ENCODE measurements around the gene CLCNKA.
"Not testable (repeated sequence)": the region's sequence is repeated elsewhere in the genome, so short reads cannot be mapped to it uniquely, and the experiment has no call there.

CLCNKA gene
- long read RNA-seq, donor 1: 0 reads
- long read RNA-seq, donor 2, partial matches to known transcripts: 0 of 1 reads
- long read RNA-seq, donor 2, other reads (novel, unspliced or antisense): 0 of 1 reads
- long read RNA-seq, donor 3: 0 reads
- long read RNA-seq, donor 4: 0 reads
- long read RNA-seq, donor 5: 0 reads
- long read RNA-seq, donor 6: 0 reads
- long read RNA-seq, donor 7: 0 reads
- long read RNA-seq, donor 8: 0 reads

DNA sequence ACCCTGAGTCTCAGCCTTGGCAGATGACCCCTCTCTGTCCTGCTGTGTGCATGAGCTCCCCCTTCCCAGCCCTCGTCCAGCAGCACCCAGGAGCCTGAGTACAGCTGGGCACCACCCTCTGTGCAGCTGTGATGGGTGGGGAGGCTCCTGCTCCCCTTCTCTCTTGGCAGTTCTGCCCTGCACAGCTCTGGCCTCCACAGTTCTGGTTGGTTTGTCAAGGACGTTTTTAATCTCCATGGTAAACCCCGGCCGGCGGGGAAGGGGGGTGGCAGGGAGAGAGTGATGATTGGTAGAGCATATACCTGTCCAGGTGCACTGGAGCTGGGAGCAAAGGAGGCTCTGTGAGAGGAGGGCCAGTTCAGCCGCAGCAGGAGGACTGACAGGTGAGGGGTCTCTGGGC is at the start of gene CLCNKA:
Gene CLCNKA (plus strand): TSS at position 356 of the 400 bp plus-strand sequence. CDS start 584 bp downstream, outside the sequence.
- DNase-seq: peak; percentile 39

DNA sequence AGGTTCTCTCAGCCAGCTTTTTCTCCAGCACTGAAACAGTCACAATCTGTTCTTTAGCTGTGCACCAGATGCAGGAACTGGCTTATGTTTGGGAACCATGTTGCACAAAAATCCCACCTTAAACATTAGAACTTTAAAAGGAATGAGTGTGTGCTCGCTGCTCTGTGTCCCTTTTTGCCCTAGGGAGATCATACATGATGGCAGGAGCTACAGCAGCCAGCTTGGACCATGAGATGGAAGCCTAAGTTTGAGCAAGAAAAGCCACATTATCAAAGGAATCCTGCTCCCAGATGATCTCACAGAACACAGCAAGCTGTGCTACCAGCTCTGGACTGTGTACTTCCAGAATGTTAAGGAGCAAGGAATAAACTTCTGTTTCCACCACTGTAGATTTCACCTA is 49.4 kb upstream of the CLCNKA start:
- DNase-seq: no peak

DNA sequence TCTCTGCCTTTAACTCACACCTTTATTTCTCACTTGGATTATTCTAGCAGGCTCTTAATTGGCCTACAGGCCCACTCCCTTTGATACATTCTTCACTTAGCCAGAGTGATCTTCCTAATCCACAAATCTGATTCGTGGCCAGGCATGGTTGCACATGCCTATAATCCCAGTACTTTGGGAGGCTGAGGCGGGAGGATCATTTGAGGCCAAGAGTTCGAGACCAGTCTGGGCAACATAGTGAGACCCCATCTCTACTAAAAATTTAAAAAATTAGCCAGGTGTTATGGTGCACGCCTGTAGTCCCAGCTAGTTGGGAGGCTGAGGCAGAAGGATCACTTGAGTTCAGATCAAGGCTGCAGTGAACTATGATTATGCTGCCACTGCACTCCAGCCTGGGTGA is 48.1 kb upstream of the CLCNKA start:
- no peak for DNase-seq

DNA sequence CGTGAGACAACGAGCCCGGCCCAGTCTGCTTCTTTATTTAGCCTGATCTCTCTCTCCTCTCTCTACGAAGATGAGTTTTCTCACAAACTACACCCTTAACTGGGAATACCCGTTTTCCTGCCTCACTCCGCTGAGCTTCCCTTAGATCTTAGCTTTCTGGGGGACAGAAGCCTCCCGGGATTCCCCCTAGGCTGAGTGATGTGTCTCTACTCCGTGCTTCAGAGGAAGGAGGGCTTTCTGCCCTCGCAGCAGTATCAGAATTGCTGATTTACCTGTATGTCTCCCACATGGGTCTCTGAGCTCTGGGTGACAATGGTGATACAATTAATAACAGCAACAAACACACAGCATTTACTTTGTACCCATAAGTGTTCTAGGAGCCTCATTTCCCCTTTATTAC is 47.0 kb upstream of the CLCNKA start:
- no peak for DNase-seq

DNA sequence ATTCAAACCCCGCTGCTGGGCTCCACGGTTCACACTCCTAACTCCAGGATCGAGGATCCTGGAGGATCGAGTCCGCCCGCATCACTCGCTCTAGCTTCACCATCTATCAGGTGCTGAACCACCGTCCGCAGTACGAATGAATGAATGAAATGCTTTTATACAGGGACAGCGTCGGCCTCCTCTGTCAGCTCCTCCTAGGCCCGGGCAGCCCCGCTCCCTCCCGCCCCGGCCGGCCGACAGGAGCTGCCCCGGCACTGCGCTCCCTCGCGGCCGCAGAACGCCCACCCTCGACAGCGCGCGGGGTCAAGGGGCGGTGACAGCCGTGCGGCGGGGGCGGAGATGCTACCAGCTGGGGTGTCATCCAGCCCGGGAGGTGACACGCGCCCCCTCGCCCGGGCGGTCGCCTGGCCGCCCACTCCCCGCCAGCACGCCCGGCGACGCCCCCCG is 46.5 kb upstream of the CLCNKA start:
- peak; percentile 58 for DNase-seq

DNA sequence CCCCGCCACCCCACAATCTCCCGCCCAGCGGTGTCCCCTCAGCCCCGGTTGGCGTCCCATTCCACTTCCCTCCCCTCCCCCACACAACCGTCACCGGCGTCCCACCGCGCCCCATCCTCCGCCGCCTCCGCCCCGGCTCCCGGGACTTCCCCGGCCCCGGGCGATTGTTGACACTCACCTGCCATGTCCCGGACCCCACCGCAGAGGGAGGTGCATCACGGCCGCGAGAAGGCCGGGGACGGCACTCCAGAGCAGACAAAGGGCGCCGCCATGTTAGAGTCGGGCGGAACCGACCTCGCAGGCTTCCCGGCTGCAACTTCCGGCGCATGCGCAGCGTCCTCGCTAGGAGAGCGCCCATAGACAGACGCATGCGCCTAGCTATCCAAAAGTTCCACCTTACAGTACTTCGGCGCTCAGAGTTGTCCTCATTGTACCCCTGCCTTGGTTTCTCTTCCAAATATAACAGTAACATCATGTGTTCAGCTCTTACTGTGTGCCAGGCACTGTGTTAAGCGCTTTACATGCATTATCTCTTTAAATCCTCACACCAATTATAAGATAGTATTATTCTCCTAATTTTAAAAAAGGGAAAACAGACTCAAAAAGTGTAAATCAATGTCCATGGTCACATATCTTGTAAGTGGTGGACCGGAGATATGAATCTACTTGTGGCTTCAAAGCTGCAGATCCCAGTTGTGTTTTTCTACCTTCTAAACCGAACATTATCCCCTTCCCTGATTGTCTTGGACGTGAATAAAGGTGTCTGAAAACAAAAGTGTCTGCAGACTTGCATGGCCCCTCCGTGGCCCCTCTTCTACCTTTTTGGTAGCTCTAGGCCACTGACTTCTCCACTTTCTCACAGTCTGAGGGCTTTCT is 45.8 kb upstream of the CLCNKA start, which contains the start of gene ZBTB17:
Gene ZBTB17 (minus strand): TSS at position 297 of the 876 bp plus-strand sequence. CDS start 27,606 bp downstream, outside the sequence.
- peak; percentile 89 for DNase-seq

DNA sequence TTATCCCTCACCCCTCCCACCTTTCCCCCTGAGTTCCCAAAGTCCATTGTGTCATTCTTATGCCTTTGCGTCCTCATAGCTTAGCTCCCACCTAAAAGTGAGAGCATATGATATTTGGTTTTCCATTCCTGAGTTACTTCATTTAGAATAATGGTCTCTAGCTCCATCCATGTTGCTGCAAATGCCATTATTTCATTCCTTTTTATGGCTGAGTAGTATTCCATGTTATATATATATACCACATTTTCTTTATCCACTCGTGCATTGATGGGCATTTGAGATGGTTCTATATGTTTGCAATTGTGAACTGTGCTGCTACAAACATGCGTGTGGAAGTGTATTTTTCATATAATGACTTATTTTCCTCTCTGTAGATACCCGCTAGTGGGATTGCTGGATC is 43.9 kb upstream of the CLCNKA start:
- DNase-seq: not testable (repeated sequence)

DNA sequence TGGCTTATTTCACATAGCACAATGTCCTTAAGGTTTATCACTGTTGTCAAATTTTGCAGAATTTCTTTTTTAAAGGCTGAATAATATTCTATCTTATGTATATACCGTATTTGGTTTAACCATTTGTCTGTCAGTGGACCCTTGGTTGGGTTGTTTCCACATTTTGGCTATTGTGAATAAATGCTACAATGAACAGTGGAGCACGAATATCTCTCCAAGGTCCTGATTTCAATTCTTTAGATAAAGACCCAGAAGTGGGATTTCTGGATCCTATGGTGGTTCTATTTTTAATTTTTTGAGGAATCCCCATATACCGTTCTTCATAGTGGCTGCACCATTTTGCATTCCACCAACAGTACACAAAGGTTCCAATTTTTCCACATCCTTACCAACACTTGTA is 40.2 kb upstream of the CLCNKA start:
- DNase-seq: no peak

DNA sequence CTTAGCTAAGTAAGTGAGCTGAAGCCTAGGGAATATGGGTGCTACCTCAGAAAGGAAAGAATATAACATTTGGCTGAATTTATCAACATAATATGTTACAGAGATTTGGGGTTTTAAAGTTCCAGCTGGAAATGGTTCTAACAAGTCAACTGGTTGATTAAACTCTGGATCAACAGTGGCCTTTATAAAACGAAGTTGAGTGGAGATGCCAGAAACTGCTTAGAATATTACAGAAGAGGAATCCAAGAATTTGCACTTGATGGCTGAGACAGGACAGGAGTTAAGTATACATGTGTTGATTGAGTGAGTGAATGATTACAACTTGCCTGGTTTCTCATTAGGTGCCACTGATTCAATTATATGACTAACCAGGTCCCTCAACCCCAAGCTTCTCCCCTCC is 38.6 kb upstream of the CLCNKA start:
- no peak for DNase-seq

DNA sequence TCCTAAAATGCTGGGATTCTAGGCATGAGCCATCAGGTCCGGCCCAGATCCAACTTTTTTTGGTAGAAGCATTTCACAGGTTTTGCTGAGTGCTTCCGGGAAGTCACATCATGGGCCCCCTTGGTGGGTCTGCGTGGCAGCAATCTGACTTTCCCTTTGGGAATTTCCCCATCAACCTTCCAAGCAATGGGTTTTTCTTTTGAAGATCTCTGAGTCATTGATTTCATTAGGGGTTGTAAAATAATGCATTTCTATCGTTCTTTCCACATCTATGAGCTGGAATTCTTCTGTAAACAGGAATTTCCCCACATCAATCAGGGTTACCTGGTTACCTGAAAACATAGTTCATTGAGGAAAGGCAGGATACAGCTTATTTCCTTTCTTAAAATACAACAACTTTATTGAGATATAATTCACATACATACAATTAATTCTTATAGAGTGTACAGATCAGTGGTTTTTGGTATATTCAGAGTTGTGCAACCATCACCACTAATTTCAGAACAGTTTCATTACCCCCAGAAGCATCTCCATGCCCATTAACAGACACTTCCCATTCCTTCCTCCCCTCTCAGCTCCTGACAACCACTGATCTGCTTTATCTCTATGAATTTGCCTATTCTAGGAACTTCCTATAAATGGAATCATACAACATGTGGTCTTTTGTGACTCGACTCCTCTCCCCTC is 36.1 kb upstream of the CLCNKA start:
- DNase-seq: no peak

DNA sequence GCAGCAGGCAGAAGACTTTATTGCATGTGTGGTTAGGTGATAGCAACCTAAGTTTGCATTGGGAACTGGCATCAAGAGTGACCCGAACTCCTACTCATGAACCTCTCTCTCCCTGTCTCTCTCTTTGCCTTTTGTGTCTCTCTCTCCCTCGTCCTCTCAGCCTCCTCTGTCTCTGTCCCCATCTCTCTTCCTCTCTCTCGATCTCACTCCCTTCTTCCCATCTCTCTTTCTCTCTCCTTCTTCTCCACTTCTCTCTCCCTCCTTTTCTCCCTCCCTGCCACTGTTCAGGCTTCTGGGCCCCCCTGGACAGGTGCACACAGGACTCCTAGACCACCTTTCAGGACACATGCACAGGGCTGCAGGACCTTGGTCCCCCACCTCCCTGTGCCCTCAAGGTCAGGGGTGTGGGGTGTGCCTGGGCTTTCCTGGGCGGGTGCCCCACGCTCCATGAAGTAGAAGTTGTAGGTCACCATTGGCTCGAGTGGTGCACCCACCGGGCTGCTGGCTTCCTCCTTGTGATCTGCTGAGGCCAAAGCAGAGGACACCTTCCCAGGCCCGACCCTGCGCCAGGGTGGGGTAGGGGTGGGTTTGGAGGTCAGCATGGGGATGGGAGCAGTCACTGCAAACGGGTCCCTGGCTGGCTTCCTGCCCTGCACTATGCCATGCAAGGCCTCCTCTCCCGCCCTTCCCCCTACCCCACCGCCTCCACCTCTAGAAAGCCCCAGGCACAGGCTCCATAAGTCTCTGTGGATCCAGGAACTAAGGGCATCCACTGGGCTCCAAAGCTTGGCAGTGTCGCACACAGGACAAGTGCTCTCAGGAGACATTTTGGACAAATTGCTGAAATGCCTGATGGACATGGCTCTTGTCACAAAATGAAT is 32.7 kb upstream of the CLCNKA start:
- DNase-seq: no peak

DNA sequence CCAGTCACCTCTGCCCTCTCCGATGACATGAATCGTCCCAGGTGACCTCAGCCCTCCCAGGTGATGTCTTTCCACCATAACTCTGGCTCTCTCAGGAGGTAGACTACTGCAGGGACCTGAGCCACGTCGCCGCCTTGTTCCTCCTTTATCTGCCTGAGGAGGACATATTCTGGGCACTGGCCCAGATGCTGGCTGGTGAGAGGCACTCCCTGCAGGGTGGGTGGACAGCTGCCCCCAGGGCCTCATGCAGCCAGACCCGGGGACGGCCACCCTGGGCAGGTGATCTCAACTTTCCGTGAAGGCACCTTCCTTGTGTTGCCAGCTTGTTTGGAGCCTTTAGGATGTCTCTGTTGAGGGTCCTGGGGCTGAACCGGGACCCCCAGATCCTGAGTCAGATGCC is 32.1 kb upstream of the CLCNKA start:
- DNase-seq: no peak

DNA sequence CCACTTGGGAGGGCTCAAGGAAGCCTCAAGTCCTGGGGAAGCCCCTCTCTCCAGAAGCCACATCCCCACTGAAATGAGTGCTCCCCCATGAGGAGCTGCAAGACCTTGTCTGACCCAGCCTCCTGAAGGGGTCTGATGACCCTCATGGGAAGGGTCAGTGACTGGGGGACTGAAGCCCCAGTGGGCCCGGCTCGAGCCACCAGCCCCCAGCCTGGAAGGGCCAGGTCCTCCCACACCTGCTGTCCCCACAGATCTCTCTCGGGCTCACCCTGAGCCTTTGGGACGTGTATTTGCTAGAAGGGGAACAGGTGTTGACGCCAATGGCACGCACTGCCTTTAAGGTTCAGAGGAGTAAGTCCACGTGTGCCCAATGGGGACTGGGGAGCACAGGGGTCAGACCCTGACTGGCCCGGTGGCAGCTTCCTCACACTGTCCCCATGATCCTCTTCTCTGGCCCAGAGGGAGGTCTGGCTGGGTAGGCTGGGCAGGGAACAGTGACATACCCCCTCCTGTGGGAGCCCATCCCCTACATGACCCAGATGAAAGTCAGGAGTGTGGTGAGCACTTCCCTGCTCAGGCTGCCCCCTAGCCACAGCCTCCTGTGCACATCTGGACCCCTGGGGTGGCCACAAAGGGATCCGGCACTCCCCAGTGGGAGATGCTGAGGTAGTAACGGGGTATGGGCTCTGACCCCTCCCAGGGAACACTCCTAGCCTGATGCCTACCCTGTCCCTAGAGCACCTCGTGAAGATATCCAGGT is 30.2 kb upstream of the CLCNKA start:
- no peak for DNase-seq

DNA sequence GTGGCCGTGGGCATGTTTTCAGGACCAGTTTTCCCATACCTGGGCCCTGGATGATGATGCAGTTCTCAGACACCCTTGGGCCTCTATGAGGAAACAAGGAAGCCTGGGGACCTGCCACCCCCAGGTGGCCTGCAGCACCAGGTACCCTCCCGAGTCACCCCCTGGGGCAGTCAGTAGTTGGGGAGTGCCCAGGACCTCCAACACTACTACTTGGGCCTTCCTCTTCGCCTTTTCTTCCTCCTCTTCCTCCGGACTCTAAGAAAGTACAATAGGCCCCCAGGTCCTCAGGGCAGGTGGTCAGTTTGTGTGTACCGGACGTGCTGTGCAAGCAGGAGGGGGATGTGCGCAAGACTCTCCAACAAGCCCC is 29.7 kb upstream of the CLCNKA start:
- DNase-seq: no peak

DNA sequence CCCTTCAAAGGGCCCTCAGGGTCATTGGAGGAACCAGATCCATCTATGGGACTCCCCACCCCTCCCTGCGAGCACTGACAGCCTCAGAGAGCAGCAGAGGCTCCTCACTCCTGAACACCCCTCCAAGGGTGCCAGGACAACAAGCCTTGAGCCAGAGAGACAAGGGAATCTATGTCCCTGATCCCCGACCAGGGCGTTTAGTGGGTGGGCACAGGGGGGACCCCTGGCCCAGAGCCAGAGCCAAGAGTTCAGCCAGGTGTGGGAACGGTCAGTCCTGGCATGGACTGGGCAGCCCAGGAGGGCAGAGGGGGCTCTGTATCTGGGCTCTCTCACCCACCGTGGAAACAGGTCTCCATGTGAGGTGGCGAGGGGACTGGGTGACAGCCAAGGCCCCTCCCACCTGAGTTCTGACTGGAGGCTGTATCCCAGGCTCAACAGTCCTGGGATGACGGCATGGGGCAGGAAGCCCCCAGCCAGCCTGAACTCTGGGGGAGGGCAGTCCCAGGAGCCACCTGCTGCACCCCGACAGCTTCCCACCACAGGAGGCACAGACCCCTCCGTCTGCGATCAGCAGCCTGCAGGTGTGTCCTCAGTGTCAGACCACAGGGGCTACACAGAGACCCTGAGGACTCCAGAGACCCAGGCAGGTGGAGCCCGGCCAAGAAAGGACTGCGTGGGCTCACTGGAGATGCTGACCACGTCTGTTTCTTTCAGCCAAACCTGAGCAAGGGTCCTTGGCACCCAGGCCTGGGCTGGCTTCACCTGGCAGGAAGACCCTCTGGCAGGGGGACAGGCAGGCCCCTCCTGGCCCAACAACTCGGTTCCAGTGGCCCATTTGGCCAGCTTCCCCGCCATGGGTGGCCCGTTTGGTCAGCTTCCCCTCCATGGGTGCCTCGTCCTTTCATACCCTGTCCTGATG is 29.0 kb upstream of the CLCNKA start:
- DNase-seq: no peak

DNA sequence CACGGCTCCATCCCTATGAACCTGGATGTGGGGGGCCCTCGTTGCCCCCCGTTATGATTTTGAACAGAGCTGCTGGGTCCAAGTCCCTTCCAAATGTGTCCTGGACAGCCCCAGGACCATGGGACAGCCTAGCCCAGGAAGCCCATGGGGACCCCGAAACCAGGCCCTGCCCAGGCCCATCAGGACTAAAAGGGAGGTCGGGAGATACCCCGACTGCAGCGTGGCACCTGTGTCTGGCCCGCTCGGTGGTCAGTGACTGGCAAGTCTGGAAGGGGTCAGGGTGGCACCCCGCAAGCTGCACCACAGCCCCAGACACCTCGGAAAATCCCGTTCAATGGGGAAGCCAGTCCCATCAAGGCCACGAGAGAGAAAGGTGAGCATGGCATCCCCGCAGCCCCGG is 28.2 kb upstream of the CLCNKA start:
- no peak for DNase-seq

DNA sequence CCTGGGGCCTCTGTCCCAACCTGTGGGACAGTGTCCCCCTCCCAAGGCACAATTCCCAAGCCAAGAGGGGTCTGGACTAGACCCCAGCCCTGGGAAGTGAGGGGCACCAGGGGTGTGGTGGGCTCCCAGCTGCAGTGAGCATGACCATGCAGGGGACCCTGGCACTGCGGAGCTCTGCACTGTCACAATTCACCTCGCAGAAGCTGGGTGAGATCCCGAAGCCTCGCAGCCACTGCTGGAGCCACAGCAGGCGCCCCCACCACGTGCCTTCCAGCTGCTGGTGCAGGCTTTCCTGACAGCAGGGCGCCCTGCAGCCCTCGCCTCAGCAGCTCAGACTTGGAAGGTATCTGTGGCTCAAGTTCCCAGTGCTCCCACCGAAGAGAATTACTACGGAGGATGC is 27.8 kb upstream of the CLCNKA start:
- no peak for DNase-seq

DNA sequence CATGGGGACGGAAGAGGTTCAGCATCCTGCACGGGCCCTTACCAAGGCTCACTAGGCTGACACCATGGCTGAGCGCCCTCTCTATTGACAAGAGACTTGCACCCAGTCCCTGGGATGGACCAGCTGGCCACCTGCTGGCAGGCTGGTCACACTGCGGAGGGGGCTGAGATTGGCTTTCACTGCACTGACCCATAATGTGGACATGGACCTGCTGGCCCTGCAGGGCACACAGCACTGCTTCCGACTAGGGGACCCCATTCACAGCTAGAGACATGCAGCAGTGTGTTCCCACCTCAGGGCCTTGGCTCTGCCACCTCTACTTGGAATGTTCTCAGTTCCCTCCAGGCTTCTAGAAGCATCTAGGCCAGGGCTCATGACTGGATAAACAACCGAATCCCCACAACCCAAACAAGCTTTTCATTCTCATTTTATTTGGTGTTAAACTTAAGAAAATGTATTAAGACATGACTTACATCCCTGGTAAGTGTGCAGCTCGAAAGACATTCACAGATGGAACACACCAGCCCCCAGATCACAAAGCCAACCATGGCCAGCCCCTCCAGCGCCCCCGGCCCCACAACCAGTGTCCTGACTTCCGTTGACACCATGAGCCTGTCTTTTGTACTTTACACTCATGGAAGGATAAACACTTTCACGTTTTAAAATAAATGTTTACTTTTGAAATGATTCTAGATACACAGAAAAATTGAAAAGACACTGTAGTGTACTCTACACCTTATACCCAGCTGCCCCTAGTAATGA is 27.1 kb upstream of the CLCNKA start:
- no peak for DNase-seq

DNA sequence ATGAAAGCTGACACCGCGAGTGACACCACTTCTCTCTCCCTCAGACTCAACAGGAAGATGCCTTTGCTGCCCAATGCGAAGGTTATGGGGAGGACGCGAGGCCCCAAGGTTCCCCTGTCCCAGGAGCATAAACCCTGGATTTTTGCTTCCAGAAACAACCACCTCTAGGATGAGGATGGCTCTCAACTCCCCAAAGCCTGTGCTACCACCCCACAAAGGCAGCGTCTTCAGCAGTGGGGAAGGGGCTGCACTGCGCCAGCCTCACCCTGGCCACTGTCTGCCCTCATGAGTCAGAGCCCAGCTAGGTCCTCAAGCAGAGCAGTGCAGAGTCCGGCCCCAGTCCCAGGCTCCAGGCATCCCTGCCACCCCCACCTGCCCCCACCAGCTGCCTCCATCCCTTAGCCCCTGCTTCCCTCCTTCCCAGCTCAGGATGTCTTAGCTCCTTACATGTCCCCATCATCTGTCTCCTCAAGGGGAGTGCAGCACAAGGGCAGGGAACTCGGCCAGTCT is 24.7 kb upstream of the CLCNKA start:
- DNase-seq: no peak
